ENCODE data around the gene TPBGL.
A peak's percentile ranks its signal among the peaks of the same experiment; 100 is the strongest.
"Not testable (repeated sequence)": the region's sequence is repeated elsewhere in the genome, so short reads cannot be mapped to it uniquely, and the experiment has no call there.

TPBGL gene

GRCh38 chr11:75273411-75274391 is 33.1 kb downstream of the TPBGL start:
- no peak for DNase-seq

DNA sequence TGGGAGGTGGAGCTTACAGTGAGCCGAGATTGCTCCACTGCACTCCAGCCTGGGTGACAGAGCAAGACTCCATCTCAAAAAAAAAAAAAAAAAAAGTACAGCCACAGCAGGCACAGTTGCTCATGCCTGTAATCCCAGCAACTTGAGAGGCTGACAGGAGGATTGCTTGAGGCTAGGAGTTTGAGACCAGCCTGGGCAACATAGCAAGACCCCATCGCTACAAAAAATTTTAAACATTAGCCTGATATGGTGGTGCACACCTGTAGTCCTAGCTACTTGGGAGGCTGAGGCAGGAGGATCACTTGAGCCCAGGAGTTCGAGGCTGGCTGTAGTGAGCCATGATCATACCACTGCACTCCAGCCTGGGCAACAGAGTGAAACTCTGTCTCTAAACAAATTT is 34.1 kb downstream of the TPBGL start:
- DNase-seq = not testable (repeated sequence)

DNA sequence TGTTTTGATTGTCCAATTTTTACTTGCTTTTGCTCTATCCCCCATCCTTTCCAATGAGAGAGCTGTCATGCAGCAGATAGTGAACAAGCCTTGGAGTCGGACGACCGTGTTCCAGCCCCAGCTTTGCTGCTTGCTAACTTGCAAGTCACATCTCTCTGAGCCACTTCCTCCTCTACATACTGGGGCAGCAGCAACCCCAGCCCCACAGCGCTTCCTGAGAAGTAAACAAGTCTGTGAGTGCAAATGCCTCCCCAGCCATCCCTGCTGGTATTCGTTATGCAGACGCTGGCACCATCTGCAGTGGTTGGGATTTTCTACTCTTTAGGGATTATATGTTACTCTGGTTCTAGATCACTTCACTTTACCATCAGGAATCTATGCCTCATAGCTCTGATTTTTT is 35.0 kb downstream of the TPBGL start:
- peak; percentile 70 for DNase-seq

- DNase-seq = no peak
Observed at GRCh38 chr11:75276186-75276585, 35.6 kb downstream of the TPBGL start.

- DNase-seq = no peak
Observed at GRCh38 chr11:75276686-75277085, 36.1 kb downstream of the TPBGL start.

DNA sequence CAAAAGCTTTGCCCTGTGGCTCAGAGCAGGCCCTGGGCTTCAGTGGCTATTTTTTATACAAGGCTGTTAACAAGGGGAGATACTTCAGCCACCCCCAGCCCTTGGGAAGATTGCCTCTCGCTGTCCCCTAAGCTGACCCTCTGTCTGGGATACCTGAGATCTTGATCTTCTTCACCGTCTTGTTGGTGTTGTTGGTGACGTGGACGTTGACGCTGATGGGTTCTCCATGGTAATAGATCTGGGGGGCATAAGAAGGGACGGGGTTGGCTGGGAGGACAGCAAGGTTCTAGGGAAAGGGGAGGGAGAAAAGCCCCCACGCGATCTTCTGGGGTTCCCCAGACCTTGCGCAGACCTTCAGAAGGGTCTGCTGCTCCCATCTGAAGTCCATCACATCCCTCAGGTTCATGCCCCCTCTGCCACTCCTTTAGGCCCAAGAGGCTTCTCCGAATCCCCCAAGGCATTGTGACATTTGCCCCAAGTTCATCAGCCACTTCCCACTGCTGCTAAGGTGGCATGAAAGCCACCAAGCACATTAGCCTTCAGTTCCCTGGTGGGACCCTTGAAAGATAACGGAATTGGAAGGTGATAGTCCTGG is 36.7 kb downstream of the TPBGL start:
- DNase-seq = no peak

- DNase-seq = no peak
Observed at GRCh38 chr11:75277991-75278790, 37.6 kb downstream of the TPBGL start.

- DNase-seq = no peak
Observed at GRCh38 chr11:75279273-75279672, 38.7 kb downstream of the TPBGL start.

GRCh38 chr11:75280227-75280701 is 39.7 kb downstream of the TPBGL start:
- peak; percentile 74 for DNase-seq

GRCh38 chr11:75280770-75281468 is 40.3 kb downstream of the TPBGL start:
- no peak for DNase-seq

DNA sequence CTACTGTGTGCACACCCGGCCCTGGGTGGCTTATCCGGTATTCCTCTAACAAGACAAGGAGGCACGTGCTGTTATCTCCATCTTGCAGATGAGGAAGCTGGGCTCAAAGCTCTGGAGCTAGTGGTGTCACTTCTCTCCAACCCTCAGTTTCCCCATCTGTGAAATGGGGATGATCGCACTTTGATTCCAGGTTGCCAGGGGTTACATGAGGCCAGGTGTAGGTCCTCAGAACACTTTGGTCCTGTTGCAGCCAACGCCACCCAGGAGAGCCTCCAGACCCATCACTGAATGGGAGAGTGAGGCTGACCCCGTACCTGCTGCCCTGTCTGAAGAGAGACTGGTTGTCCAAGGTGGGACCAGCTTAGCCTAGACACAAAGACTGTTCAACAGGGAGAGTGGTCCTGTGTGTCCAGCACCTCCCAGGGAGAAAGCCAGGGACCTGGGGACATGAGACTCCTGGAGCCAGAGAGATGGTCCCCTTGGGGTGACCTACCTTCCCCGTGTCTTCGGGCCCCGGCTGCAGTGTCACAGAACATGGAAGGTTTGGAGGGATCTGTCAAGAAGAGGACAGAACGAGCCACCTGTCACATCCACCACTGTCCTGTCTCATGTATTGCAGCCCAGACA is 41.0 kb downstream of the TPBGL start:
- no peak for DNase-seq

GRCh38 chr11:75283391-75283931 is 42.9 kb downstream of the TPBGL start:
- DNase-seq = no peak

DNA sequence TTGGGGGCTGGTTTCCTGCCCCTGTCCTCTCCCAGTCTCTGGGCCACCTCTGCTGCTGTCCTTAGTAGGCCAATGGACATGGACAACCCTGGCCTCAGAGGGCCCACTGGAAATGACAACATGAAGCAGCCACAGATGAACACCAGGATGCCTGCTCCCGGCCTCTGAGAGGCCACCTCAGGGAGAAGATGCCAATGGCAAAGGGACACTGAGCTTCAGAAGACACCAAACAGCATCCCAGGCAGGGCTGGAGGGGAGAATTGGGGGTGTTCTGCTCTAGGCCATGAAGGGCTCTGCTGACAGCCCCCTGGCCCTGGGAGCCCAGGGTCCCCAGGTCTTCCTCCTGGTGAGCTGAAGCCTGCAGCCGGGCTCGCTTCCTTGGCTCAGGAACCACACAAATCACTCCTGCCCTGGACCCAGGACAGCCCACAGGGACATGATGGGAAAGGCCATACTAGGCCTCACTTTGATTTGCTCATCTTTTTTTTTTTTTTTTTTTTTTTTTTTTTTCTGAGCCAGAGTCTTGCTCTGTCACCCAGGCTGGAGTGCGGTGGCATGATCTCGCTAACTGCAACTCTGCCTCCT is 45.3 kb downstream of the TPBGL start:
- no peak for DNase-seq

GRCh38 chr11:75286826-75287465 is 46.4 kb downstream of the TPBGL start:
- no peak for DNase-seq

DNA sequence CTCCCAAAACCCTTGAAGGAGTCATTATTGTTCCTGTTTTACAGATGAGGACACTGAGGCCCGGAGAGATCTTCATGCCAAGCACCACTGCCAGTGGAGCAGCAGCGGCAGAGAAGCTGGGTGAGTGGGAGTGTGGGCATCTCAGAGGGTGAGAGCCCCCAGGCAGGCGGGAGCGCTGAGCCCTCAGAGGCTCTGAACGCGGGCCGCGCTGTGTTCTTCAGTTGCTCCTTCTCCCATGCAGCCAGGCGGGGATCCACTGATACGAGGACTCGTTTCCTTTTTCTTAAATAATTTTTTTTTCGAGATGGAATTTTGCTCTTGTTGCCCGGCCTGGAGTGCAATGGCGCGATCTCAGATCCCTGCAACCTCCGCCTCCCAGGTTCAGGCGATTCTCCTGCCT is 47.0 kb downstream of the TPBGL start:
- no peak for DNase-seq

DNA sequence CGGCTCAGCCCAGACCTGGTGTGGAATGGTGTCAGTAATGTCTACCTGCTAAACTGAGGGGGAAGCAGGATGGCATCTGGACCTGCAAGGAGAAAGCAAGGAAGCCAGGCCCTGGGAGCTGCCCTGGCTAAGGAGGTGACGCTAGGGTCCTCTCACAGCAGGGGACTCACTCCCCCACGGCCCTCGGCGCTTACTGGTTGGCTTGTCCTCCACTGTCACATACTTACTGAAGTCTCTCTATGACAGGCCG is 48.9 kb downstream of the TPBGL start:
- DNase-seq = no peak

DNA sequence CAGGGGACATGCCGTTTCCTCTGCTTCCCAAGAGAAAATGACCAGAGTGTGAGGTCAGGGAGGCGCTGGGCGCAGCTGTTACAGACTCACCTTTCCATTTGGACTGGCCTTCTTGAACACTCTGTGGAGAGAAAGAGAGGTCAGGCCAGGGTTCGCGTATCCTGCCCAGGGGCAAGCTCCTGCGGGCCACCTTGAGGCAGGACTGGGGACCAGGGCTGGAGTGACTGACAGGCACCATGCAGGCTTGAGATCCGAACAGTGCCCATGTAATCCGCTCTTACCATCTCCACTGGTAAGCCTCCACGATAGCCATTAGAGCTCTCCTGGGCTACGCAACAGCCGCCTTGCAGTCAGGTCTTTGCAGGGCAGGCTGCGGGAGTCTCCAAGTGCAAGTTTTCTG is 49.3 kb downstream of the TPBGL start:
- DNase-seq = no peak

DNA sequence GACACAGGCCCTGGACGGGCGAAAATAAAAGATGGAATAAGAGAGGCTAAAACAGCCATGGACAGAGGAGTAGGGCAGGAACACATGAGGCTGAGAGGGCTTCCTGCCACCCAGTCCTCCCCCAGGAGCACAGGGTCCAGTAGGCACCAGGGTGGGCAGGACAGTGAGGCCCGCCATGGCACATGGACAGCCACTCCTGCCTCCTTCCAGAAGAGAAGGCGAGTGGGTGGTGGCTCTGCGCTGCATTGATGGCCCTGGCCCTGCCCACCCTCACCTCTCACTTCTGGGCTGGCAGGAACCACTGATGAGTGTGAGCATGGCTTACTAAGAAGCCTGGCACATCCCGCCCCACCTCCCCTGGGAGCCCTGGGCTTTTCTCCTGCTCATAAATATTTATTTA is 51.2 kb downstream of the TPBGL start:
- DNase-seq = no peak

DNA sequence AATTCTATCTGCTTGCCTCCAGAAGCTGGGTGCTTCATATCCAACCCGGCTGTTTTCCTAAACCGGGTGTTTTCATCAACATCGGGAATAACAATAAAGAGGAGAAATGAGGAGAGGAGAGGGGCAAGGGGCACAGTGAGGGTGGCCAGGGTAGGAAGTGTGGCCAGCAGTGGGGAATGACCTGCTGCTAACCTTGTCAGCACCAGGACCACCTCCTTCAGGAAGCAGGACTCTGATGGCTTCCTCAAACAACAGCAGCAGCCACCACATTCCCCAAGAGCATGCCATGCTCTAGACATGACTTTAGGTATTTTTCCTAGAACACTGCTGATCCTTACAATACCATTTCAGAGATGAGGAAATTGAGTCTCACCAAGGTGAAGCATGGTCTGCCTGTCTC is 52.4 kb downstream of the TPBGL start:
- DNase-seq = no peak
